ENCODE measurements around the gene ALKBH2.

ALKBH2 gene

DNA sequence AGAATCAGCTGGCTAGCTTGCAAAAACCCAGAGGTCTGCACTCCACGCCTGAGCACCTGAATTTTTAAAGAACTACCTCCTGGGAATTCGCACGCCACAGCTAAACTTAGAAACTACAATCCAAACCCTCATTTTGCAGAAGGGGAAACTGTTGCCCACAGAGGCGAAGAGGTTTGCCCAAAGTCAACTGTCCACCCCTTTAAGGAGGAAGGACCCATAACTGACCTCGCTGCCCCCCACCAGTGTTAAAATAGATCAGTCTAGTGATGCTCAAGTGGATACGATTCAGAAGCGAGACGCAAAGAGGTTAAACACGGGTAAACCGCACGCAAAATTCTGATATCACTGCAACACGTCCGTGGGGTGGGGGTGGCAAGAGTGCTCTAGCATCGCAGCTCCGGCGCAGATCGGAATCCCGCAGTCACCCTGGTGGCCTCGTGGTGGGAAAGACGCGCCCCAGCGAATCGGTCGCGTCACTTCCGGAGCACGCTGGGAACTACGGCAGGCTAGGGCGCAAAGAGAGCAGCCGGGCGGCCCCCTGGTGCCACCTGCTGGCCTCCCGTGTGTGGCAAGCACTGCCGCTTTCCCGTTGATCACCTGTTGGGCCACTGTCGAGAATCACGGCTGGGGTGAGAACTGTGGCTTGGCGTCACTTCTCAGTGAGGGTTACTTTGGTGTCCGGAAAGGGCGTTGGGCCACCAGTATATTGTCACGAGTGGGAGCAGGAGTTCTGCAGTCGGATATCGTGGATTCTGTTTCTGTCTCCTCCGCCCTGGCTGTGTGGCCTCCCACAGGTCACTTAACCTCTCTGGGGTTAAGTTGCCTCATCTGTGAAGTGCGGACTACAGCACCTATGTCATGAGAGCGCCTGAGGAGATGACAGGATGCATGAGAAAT, at the start of gene ALKBH2:
ALKBH2 (minus strand) TSS at position 451 of the 897 bp plus-strand sequence. CDS start 686 bp downstream, outside the sequence.
- FAIRE-seq: no peak

DNA sequence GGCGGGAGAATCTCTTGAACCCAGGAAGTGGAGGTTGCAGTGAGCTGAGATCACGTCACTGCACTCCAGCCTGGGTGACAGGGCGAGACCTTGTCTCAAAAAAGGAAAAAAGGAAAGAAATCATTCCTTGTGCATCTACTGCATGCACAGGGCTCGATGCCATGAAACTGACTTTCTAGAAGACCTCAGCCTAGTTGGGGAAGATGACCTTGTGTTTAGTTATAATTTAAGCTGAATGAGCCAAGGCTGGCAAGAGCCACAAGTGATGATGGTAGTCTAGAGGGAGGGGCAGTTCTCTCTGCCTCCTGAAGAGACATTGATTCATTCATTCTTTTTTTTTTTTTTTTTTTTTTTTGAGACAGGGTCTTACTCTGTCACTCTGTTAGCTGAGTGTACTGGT, 47.3 kb upstream of the ALKBH2 start:
- no peak for FAIRE-seq

DNA sequence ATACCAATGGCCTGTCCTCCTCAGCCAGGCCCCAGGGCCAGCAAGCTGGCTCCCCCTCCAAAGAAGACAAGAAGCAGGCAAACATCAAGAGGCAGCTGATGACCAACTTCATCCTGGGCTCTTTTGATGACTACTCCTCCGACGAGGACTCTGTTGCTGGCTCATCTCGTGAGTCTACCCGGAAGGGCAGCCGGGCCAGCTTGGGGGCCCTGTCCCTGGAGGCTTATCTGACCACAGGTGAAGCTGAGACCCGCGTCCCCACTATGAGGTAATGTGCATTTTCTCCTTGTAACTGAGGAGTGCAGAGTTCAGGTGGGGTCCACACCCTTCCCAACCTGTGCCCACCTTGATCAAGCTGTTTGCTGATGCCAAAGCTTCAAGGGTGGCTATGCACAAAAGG, 46.5 kb upstream of the ALKBH2 start:
- no peak for FAIRE-seq

DNA sequence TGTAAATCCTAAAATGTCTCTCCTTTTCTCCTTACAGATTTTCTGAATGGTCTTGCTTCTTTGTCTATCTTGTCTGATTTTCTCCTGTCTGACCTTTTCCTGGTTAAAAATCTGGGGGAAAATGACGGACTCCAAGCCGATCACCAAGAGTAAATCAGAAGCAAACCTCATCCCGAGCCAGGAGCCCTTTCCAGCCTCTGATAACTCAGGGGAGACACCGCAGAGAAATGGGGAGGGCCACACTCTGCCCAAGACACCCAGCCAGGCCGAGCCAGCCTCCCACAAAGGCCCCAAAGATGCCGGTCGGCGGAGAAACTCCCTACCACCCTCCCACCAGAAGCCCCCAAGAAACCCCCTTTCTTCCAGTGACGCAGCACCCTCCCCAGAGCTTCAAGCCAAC, 46.1 kb upstream of the ALKBH2 start:
- no peak for FAIRE-seq

DNA sequence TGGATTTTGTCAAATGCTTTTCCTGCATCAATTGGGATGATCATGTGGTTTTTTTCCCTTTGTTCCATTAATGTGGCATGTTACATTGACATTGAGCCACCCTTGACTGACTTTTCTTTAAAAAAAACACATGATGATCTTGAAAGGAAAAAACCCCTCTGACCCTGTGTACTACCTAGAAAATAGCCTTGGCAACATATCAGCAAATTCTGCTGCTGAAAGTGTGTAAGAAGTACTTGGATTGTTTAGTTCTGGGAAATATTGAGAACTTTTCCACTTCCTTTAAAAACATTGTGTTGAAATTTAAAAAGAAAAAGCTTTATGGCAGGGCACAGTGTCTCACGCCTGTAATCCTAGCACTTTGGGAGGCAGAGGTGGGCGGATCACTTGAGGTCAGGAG, 43.8 kb upstream of the ALKBH2 start:
- FAIRE-seq: no peak

DNA sequence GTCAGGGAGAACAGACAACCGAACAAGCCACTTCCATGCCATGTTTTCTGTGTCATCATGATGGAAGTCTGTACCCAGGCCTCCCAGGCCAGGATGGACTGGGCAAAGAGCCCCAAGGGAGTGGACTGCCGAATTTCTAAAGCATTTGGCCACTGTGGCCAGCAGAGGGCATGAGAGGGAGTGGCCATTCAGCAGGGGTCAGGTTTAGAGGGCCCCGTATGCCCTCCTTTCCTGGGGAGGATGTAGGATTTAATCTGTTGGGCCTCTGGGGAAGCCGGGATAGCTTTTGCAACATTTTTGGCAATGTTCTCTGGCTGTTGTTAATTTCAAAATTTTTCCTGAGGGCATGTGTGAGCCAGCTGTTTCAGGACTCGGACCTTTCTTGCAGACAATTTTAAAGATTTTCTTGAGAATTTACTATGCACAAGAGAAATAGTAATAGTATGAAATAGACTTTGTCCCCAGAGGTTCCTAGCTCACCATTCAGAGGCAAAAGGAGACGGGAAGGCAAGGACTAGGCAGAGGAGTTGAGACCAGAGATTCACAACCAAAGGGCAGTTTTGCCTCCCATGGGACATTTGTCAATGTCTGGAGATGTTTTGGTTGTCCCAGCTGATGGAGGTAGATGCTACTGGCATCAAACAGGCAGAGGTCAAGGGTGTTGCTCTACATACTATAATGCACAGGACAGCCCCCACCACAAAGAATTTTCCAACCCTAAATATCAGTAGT, 41.1 kb upstream of the ALKBH2 start:
- no peak for FAIRE-seq

DNA sequence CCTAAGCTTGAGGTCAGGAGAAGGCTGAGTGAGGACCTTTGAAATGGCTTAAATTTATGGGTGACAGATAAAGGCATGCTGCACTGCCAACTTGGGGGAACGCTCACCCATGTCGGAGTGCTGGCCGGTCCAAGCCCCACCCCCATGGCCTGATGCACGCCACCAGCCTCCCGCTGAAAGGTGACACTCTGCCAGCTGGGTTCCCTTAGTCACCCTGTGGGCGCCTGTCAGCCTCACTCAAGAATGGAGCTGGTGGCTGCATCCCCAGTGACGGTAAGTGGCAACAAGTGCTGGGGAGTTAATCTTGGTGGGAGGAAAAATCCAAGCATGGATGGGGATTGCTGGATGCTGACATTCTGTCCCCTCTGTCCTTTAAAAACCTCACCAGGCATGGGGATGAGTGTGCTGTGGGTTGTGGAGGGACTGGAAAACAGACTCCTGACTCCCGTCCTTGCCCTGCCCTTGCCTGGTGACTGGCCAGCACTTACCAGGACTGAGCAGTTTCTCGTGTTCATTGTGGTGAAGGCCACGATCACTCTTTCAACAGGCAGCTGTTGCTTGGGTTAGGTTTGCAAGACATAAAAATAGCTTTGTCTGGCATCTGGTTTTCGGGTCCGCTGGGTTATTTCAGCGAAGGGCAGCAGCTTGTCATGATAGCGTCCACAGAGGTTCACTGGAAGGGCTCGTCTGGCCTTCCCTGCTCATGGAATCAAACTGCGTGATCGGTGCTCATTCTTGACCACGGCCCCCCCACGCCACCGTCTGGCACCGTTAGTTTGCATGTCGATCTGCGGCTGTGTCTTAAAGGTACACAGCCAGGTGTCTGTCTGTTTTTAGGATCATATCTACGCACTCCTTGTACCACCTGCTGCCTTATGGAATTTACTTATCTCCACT, 38.1 kb upstream of the ALKBH2 start:
- FAIRE-seq: no peak

DNA sequence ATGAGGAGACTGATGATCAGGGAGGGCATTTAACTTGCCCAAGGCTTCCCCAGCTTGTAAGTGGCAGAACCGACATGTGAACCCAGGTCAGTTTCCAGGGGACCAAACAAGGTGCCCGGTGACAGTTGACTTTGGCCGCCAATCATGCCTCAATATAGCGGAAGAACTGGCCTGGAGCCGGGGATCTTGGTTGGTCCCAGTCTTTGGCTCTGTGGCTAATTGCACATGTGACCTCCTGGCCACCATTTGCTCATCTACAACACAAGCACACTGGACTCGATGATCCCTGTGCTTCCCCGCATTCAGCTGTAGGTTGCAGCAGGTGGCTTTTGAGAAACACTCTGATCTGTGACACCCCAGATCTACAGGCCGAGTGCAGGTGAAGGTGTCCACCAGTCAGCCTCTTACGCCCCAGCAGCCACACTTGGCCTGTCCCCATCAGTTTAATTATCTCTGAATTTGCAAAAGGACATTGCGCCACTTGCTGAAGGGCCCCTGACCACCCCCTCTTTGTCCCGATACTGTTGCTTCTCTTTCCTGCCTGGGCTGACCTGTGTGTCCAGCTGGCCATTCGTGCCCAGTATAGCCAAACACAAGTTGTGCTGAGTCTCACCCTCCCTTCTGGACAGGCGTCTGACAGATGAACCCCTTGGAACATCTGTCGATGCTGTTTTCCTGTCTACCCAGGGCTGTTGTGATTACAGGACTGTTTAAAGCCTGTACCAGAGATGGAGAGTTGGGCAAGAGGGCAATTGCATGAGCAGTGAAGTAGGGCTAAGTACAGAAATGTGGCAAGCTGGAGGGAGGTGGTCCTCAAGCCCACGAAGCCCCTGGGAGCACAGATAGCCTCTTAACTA, 37.3 kb upstream of the ALKBH2 start:
- no peak for FAIRE-seq

DNA sequence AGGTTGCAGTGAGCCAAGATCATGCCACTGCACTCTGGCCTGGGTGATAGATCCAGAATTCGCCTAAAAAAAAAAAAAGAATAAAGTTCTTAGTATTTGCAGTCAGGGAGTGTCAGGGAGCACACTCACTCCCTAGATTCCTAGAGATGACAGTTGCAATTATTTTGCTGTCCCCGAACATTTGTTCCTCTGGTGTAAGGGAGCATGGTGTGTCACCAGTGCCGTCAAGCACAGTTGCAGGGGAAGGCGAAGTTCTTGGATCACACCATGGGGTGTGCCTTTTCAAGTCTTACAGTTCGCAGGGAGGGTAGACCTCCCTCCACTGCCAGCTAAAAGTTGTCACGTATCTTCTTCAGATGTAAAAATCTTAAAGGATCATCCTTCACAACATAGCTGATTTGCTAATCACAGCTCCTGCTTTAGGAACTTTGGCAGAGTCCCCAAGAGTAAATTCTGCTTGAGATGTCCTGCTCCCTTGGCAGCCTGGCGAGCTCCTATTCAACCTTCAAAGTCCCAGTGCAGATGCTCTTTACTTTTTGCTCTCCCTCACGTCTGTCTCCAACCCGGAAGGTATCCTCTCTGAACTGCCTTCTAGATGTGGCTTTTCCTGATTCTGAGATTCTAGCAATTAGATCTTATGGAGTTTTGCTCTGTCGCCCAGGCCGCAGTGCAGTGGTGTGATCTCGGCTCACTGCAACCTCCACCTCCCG, 34.4 kb upstream of the ALKBH2 start:
- no peak for FAIRE-seq

DNA sequence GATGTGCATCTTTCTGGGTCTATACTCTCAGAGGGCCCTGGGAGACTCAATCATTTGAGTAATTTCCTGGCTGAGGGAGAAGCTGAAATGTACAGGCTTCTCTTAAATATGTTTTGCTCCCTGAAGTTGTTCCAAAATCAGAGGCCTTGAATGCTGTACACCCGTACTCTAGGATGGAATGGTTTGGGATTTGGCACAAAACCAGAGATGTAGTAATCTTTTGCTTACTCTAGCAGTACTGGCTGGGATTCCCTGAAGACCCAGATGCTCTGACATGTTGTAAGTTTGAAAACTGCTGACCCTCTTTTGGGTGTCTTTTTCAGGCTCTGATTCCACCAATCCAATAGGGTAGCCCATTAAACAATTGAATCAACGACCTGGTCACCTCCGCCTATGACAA, 33.5 kb upstream of the ALKBH2 start:
- no peak for FAIRE-seq

DNA sequence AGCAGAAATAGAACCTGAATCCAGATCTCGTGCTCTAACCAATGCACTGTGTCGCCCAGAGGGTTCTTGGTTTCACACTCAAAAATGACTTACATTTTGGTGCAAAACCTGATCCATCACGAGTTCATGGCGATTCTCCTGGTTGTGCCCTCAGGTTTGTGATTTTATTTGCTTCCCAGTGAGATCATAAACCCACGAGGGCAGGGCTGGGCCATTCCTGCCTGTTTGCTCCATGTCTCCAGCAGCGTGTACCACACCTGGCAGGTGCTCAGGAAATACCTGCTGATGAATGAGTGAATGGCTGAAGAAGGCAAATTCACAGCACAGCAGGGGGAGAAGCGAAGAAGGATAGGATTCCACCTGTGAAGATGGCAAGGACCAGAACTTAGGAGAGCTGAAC, 32.5 kb upstream of the ALKBH2 start:
- FAIRE-seq: no peak

DNA sequence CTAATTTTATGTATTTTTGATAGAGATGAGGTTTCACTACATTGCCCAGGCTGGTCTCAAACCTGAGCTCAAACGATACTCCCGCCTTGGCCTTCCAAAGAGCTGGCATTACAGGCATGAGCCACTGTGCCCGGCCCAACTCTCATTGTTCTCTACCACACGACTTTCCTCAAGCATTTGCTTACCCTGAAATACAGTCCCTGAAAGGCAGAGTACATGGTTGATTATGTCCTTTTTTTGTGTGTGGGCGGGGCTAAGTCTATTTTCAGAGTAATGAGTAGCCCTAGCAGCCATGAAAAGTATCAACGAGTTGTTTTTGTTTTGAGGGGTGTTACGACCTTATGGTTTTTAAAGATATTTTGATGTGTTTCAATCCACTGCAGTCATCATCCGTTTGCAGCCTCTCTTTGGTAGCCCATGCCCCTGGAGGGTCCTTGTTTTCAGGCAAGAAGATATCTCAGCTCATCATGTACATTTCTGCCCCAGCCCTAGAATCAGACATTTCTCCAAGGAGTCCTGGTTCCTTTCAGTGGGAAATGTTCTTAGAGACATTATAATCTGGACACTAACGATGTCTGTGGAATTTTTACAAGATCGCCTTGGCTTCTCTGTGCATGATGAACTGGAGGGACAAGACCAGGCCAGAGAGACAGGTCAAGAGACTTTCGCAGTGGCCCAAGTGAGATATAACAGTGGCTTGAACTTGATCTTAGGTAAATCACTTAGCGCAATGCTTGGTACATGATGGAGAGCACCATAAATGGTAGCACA, 31.8 kb upstream of the ALKBH2 start:
- FAIRE-seq: no peak

DNA sequence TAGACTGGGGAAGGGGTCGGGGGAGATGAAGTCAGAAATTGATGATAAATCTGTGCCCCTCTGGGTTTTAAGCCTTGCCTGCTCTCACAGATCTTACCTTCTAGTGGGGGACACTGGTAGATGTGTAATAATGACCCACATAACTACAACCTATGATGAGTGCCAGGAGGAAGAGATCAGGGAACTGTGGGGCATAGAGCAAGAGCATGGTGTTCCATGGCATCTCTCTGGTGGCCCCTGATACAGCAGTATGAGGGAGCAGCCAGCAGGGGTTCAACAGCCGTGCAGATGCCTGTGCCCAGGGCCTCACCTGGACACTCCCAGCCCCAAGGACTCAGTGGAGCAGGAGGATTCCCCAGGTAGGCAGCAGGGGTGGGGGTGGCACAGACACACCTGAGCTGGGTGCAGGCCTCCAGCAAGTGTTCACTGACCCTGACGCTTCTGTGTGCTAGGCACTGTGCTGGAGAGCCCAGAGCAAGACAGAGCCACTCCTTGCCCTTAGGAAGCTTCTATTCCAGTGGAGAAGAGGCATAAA, 28.1 kb upstream of the ALKBH2 start:
- no peak for FAIRE-seq

DNA sequence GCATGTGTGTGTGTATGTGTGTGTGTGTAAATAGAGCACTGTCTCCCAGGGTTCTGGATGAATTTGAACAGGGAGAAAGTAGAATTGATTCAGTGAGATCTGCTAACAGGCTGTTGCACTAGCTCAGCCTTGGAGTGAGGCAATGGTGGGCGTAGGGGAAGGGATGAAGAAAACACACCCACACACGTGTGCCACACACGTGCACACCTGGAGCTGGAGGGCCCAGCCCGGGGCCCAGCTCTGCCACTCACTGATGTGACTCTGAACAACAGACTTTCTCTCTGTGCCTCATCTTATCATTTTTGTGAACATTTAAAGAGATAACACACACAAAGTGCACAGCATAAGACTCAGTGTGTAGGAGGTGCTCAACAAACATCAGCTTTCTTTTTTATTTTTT, 27.3 kb upstream of the ALKBH2 start:
- FAIRE-seq: no peak

DNA sequence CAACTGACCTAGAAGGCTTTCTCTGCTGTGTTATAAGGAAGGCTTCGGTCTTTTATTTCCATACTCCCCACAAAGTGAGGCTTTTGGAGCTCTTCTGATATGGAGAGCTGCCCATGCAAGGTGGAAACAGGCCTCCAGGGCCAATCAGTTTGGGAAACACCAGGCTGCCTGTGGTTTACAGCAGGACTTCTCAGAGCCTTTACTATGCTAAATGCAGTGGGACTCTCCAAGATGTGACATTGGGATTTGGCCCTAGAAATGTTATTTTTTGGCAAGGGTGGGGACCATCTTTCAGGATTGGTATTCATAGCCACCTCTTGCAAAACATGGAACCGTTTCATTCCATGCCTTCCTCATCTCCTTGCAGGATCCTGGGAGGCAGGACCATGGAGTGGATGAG, 26.8 kb upstream of the ALKBH2 start:
- FAIRE-seq: no peak

DNA sequence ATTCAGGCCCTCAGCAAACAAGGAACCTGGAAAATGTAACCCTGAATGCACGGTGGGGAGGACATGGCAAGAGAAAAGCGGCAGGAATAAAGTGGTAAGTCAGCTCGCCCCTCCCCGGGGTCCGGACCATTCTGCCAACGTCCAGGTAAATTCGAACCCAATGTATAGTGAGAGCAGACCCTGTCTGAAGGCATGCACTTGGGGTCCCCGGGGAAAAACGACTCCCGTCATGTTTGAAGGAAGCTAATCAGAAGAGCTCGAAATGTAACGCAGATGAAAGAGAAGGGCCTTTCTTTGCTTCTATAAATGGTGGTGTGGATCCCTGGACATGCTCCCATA, 23.3 kb upstream of the ALKBH2 start:
- no peak for FAIRE-seq

DNA sequence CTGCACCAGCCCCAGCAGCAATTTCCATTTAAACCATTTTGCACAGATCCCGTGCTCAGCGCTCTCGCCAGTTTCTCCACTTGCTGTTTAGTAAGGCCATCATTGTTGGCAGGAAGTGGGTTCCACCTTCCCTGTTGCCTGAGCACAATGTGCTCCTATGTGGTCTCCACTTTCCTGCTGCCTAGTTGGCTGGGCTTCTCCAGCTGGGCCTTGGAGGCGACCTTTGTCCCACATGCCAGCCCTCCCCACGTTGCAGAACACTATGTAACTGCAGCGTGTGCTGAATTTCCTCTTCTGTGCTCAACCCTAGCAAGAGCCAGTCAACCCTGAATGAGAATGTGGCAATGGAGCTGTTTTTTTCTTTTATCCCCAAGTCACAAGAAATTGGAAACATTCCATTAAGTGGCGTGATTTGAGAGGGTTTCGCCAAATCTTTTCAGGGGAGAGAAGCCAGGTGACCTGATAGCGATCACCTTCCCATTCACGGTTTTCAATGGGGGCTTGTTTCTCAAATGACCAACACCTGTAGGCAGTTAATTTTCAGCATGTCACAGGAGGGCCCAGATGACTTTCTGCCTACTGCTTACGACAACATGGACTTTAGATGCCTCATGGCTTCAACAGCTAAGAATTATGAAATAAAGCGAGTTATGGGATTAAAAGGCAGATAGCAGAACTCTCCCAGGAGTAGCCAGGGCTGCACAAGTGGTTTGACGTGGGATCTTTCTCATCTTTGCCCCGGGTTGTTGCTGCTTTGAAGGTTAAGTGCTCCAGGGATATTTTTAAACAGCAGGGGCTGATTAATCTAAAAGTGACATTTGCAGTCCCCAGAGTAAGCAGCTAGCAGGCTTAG, 22.7 kb upstream of the ALKBH2 start, which contains the start of gene ACACB:
ACACB (plus strand) TSS at position 830 of the 853 bp plus-strand sequence. CDS start 22,819 bp downstream, outside the sequence.
- no peak for FAIRE-seq

DNA sequence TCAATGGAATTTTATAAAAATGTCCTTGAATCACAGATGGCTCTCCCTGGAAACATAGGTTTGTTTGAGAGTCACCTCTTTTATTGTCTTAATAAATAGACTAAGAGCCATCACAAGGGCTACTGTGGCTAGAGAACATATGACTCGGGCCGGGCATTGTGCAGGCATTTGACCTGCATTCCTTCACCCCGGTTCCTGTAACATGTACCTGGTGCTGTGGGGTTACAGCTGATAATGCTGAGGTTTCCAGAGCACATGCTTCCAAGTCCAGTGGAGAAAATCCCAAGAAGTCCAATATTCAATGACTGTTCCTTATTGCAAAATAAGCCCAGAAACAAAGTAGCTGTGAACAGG, 22.1 kb upstream of the ALKBH2 start:
- FAIRE-seq: no peak

DNA sequence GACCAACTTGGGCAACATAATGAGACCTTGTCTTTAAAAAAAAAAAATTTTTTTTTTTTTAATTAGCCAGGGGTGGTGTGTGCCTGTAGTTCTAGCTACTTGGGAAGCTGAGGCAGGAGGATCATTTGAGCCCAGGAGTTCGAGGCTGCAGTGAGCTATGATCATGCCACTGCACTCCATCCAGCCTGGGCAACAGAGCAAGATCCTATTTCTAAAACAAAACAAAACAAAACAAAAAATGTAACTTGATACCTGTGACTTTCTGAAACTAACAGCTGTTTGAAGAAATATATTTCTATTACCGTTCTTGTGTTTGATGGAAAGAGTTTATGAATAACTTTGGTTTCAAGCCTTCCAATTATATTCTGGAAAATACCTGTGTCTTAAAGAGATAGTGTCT, 21.4 kb upstream of the ALKBH2 start:
- no peak for FAIRE-seq
